GM23338 (cell line): Measurements from ENCODE around the gene PCDHB12. TPM values are rescaled to one million over a fixed set of nuclear protein-coding genes. Genes with fewer than 3 reads are reported as not detected.

ENCODE experiments used
- ATAC-seq: fragments of 200-7000 bp; cut with Tn5 transposase; 3 replicates; pipeline ENCODE4 v1.9.1; 2020
- DNase-seq: peaks from one replicate; pipeline ENCODE4 v3.0.0-alpha.2; 2015; ENCODE audit warnings: low spot score
- H2AFZ ChIP-seq: fragments of 200-600 bp; sonication (generic); 2 replicates; pipeline ENCODE4 v1.8.0; 2016; ENCODE audit warnings: antibody characterized with exemption, mild to moderate bottlenecking, moderate library complexity
- H3F3A ChIP-seq: fragments of 200-600 bp; sonication (generic); replicated peaks from 2 replicates; pipeline ENCODE4 v1.8.0; 2017; ENCODE audit warnings: antibody characterized with exemption, mixed run types, low read depth
- H3K27ac ChIP-seq: fragments of 200-600 bp; sonication (generic); 2 replicates; pipeline ENCODE4 v1.6.1; 2016; ENCODE audit warnings: low read depth
- H3K27me3 ChIP-seq: fragments of 200-600 bp; sonication (generic); 2 replicates; pipeline ENCODE4 v1.8.0; 2016; ENCODE audit warnings: mild to moderate bottlenecking, mixed run types, moderate library complexity; ENCODE audit not compliant: insufficient read depth
- H3K36me3 ChIP-seq: fragments of 200-600 bp; sonication (generic); 2 replicates; pipeline ENCODE4 v1.8.0; 2016; ENCODE audit warnings: mild to moderate bottlenecking; ENCODE audit not compliant: insufficient read depth
- H3K4me1 ChIP-seq: fragments of 200-600 bp; sonication (generic); 2 replicates; pipeline ENCODE4 v1.8.0; 2016; ENCODE audit warnings: mild to moderate bottlenecking, moderate library complexity; ENCODE audit not compliant: insufficient read depth
- H3K4me2 ChIP-seq: fragments of 200-600 bp; sonication (generic); 2 replicates; pipeline ENCODE4 v1.7.1; 2017; ENCODE audit warnings: mixed run types
- H3K4me3 ChIP-seq: fragments of 200-600 bp; sonication (generic); 2 replicates; pipeline ENCODE4 v1.6.1; 2016; ENCODE audit warnings: mixed run types
- H3K79me2 ChIP-seq: fragments of 200-600 bp; sonication (generic); replicated peaks from 2 replicates; pipeline ENCODE4 v1.8.0; 2017; ENCODE audit warnings: mild to moderate bottlenecking; ENCODE audit not compliant: insufficient read depth
- H3K9me2 ChIP-seq: fragments of 200-600 bp; sonication (generic); 2 replicates; pipeline ENCODE4 v1.8.0; 2017; ENCODE audit not compliant: insufficient read depth
- H4K20me1 ChIP-seq: fragments of 200-600 bp; sonication (generic); replicated peaks from 2 replicates; pipeline ENCODE4 v1.8.0; 2017; ENCODE audit warnings: mild to moderate bottlenecking; ENCODE audit not compliant: insufficient read depth
- H3K27ac Mint-ChIP-seq: 2 replicates; pipeline ENCODE4 v1.8.0; 2020; ENCODE audit warnings: inconsistent platforms, mild to moderate bottlenecking, moderate library complexity, mixed read lengths
- H3K27me3 Mint-ChIP-seq: 3 replicates; pipeline ENCODE4 v1.8.0; 2022; ENCODE audit warnings: low read depth, mild to moderate bottlenecking, moderate library complexity, mixed read lengths, inconsistent platforms; ENCODE audit not compliant: insufficient read depth, poor library complexity
- H3K36me3 Mint-ChIP-seq: 3 replicates; pipeline ENCODE4 v1.8.0; 2021; ENCODE audit warnings: low read depth, mild to moderate bottlenecking, inconsistent platforms, moderate library complexity, mixed read lengths
- H3K4me1 Mint-ChIP-seq: 3 replicates; pipeline ENCODE4 v1.8.0; 2020; ENCODE audit warnings: mild to moderate bottlenecking, inconsistent platforms, mixed read lengths
- H3K4me3 Mint-ChIP-seq: 3 replicates; pipeline ENCODE4 v1.8.0; 2021; ENCODE audit warnings: moderate library complexity, mild to moderate bottlenecking, inconsistent platforms, mixed read lengths
- H3K9me3 Mint-ChIP-seq: 3 replicates; pipeline ENCODE4 v1.8.0; 2020; ENCODE audit warnings: moderate library complexity, mild to moderate bottlenecking, inconsistent platforms, mixed read lengths
- CREB1 ChIP-seq: fragments of 250-450 bp; sonication (Bioruptor Pico); IDR thresholded peaks from 2 replicates; pipeline ENCODE4 v1.5.0; 2020; ENCODE audit warnings: low read depth, mild to moderate bottlenecking, moderate library complexity
- EZH2 ChIP-seq: fragments of 200-600 bp; sonication (generic); IDR thresholded peaks from one replicate; pipeline ENCODE4 v1.8.0; 2017; ENCODE audit warnings: antibody characterized with exemption, mild to moderate bottlenecking, low read depth; ENCODE audit not compliant: unreplicated experiment
- EZH2phosphoT487 ChIP-seq: fragments of 200-600 bp; sonication (generic); IDR thresholded peaks from one replicate; pipeline ENCODE4 v1.8.1; 2018; ENCODE audit warnings: antibody characterized with exemption; ENCODE audit not compliant: unreplicated experiment
- JUNB ChIP-seq: IDR thresholded peaks from one replicate; pipeline ENCODE4 v1.6.1; 2016; ENCODE audit warnings: antibody characterized with exemption; ENCODE audit not compliant: unreplicated experiment
- NANOG ChIP-seq: IDR thresholded peaks from 2 replicates; pipeline ENCODE4 v1.6.1; 2016; ENCODE audit warnings: antibody characterized with exemption, borderline replicate concordance
- POLR2AphosphoS5 ChIP-seq: IDR thresholded peaks from 2 replicates; pipeline ENCODE4 v1.6.1; 2016; ENCODE audit warnings: antibody characterized with exemption, low read depth
- STAT1 ChIP-seq: IDR thresholded peaks from one replicate; pipeline ENCODE4 v1.6.1; 2016; ENCODE audit warnings: antibody characterized with exemption; ENCODE audit not compliant: unreplicated experiment
- ZNF114 ChIP-seq: fragments of 250-450 bp; sonication (Bioruptor Pico); IDR thresholded peaks from 2 replicates; pipeline ENCODE4 v1.5.0; 2020; ENCODE audit warnings: mild to moderate bottlenecking, moderate library complexity
- ZNF331 ChIP-seq: fragments of 250-450 bp; sonication (Bioruptor Pico); IDR thresholded peaks from 2 replicates; pipeline ENCODE4 v1.5.0; 2020; ENCODE audit warnings: low read depth, mild to moderate bottlenecking, moderate library complexity
- polyA plus RNA-seq: library from polyadenylated mRNA; unstranded; fragments of >200 nt; fragmentation: Nextera tagmentation; extraction: Ambion mirVana; gene quantifications from 2 replicates; pipeline ENCODE4 v1.2.1, GENCODE V29; 2016
- total RNA-seq: library from RNA; depleted of rRNA; stranded (reverse); fragments of >200 nt; shearing (Covaris generic); gene quantifications from 2 replicates; pipeline ENCODE4 v1.2.3, GENCODE V29; 2014
- TF ChIP-seq, protein P1 (sequence below): IDR thresholded peaks from one replicate; pipeline ENCODE4 v1.6.1; 2018; ENCODE audit warnings: antibody characterized with exemption; ENCODE audit not compliant: unreplicated experiment
- TF ChIP-seq, protein P2 (sequence below): IDR thresholded peaks from 2 replicates; pipeline ENCODE4 v1.6.1; 2016; ENCODE audit warnings: antibody characterized with exemption
- TF ChIP-seq, protein P3 (sequence below), 2 experiments: fragments of 200-600 bp in 1 of 2; sonication (generic) in 1 of 2; conservative IDR thresholded peaks; 2 replicates each; pipeline versions ENCODE4 v1.5.1 to v1.6.1; 2016 to 2017; ENCODE audit warnings: antibody characterized with exemption in 2 of 2, low read depth in 2 of 2, mild to moderate bottlenecking in 2 of 2, moderate library complexity in 1 of 2
- TF ChIP-seq, protein P4 (sequence below): fragments of 250-450 bp; sonication (Bioruptor Pico); IDR thresholded peaks from 2 replicates; pipeline ENCODE4 v1.5.0; 2020; ENCODE audit warnings: mild to moderate bottlenecking, moderate library complexity

Gene PCDHB12
- total and polyA plus RNA-seq, 2 experiments from 2014 or later, result 1.3 to 4.3 TPM

DNA sequence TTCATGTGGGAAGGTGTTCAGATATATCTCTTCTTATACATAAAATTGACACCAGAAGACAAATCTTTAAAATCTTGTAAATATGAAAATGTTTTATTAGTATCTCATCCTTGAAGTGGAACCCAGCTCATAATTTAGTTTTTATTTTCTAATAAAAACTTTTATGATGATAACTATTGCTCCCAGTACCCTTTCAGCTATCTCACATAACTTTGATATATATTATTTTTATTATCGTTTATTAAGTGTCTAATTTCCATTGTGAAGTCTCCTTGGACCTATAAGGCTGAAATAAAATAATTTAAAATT lies 52.7 kb downstream of the PCDHB12 start:
- no peaks in the 10 kb centered on the region for H3K27me3 Mint-ChIP-seq

More for the DNA sequence above, 52.7 kb downstream of the PCDHB12 start:
- TF ChIP-seq NANOG (no peak), POLR2AphosphoS5 (no peak), STAT1 (no peak), ZNF114 (no peak), ZNF331 (CRISPR knock-in tag) (no peak), EZH2phosphoT487 (no peak), EZH2 (no peak), CREB1 (CRISPR knock-in tag) (no peak), JUNB (no peak)
- TF ChIP-seq, protein P1, sequence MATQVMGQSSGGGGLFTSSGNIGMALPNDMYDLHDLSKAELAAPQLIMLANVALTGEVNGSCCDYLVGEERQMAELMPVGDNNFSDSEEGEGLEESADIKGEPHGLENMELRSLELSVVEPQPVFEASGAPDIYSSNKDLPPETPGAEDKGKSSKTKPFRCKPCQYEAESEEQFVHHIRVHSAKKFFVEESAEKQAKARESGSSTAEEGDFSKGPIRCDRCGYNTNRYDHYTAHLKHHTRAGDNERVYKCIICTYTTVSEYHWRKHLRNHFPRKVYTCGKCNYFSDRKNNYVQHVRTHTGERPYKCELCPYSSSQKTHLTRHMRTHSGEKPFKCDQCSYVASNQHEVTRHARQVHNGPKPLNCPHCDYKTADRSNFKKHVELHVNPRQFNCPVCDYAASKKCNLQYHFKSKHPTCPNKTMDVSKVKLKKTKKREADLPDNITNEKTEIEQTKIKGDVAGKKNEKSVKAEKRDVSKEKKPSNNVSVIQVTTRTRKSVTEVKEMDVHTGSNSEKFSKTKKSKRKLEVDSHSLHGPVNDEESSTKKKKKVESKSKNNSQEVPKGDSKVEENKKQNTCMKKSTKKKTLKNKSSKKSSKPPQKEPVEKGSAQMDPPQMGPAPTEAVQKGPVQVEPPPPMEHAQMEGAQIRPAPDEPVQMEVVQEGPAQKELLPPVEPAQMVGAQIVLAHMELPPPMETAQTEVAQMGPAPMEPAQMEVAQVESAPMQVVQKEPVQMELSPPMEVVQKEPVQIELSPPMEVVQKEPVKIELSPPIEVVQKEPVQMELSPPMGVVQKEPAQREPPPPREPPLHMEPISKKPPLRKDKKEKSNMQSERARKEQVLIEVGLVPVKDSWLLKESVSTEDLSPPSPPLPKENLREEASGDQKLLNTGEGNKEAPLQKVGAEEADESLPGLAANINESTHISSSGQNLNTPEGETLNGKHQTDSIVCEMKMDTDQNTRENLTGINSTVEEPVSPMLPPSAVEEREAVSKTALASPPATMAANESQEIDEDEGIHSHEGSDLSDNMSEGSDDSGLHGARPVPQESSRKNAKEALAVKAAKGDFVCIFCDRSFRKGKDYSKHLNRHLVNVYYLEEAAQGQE, result no peak
- TF ChIP-seq, protein P2, sequence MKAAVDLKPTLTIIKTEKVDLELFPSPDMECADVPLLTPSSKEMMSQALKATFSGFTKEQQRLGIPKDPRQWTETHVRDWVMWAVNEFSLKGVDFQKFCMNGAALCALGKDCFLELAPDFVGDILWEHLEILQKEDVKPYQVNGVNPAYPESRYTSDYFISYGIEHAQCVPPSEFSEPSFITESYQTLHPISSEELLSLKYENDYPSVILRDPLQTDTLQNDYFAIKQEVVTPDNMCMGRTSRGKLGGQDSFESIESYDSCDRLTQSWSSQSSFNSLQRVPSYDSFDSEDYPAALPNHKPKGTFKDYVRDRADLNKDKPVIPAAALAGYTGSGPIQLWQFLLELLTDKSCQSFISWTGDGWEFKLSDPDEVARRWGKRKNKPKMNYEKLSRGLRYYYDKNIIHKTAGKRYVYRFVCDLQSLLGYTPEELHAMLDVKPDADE, result no peak
- TF ChIP-seq, protein P3, sequence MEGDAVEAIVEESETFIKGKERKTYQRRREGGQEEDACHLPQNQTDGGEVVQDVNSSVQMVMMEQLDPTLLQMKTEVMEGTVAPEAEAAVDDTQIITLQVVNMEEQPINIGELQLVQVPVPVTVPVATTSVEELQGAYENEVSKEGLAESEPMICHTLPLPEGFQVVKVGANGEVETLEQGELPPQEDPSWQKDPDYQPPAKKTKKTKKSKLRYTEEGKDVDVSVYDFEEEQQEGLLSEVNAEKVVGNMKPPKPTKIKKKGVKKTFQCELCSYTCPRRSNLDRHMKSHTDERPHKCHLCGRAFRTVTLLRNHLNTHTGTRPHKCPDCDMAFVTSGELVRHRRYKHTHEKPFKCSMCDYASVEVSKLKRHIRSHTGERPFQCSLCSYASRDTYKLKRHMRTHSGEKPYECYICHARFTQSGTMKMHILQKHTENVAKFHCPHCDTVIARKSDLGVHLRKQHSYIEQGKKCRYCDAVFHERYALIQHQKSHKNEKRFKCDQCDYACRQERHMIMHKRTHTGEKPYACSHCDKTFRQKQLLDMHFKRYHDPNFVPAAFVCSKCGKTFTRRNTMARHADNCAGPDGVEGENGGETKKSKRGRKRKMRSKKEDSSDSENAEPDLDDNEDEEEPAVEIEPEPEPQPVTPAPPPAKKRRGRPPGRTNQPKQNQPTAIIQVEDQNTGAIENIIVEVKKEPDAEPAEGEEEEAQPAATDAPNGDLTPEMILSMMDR (conservative IDR thresholded peaks at IDR 0.05; ENCODE audit: low read depth in 2 of 2), result no peak
- TF ChIP-seq, protein P4, sequence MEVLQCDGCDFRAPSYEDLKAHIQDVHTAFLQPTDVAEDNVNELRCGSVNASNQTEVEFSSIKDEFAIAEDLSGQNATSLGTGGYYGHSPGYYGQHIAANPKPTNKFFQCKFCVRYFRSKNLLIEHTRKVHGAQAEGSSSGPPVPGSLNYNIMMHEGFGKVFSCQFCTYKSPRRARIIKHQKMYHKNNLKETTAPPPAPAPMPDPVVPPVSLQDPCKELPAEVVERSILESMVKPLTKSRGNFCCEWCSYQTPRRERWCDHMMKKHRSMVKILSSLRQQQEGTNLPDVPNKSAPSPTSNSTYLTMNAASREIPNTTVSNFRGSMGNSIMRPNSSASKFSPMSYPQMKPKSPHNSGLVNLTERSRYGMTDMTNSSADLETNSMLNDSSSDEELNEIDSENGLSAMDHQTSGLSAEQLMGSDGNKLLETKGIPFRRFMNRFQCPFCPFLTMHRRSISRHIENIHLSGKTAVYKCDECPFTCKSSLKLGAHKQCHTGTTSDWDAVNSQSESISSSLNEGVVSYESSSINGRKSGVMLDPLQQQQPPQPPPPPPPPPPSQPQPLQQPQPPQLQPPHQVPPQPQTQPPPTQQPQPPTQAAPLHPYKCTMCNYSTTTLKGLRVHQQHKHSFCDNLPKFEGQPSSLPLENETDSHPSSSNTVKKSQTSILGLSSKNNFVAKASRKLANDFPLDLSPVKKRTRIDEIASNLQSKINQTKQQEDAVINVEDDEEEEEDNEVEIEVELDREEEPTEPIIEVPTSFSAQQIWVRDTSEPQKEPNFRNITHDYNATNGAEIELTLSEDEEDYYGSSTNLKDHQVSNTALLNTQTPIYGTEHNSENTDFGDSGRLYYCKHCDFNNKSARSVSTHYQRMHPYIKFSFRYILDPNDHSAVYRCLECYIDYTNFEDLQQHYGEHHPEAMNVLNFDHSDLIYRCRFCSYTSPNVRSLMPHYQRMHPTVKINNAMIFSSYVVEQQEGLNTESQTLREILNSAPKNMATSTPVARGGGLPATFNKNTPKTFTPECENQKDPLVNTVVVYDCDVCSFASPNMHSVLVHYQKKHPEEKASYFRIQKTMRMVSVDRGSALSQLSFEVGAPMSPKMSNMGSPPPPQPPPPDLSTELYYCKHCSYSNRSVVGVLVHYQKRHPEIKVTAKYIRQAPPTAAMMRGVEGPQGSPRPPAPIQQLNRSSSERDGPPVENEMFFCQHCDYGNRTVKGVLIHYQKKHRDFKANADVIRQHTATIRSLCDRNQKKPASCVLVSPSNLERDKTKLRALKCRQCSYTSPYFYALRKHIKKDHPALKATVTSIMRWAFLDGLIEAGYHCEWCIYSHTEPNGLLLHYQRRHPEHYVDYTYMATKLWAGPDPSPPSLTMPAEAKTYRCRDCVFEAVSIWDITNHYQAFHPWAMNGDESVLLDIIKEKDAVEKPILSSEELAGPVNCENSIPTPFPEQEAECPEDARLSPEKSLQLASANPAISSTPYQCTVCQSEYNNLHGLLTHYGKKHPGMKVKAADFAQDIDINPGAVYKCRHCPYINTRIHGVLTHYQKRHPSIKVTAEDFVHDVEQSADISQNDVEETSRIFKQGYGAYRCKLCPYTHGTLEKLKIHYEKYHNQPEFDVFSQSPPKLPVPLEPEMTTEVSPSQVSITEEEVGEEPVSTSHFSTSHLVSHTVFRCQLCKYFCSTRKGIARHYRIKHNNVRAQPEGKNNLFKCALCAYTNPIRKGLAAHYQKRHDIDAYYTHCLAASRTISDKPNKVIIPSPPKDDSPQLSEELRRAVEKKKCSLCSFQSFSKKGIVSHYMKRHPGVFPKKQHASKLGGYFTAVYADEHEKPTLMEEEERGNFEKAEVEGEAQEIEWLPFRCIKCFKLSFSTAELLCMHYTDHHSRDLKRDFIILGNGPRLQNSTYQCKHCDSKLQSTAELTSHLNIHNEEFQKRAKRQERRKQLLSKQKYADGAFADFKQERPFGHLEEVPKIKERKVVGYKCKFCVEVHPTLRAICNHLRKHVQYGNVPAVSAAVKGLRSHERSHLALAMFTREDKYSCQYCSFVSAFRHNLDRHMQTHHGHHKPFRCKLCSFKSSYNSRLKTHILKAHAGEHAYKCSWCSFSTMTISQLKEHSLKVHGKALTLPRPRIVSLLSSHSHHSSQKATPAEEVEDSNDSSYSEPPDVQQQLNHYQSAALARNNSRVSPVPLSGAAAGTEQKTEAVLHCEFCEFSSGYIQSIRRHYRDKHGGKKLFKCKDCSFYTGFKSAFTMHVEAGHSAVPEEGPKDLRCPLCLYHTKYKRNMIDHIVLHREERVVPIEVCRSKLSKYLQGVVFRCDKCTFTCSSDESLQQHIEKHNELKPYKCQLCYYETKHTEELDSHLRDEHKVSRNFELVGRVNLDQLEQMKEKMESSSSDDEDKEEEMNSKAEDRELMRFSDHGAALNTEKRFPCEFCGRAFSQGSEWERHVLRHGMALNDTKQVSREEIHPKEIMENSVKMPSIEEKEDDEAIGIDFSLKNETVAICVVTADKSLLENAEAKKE (CRISPR knock-in tag), result no peak
- Mint-ChIP-seq H3K36me3 (peaks cover 56% of the 10 kb centered on the region), H3K4me1 (no peaks in the 10 kb centered on the region), H3K27ac (no peak overlapping the region), H3K4me3 (no peak overlapping the region), H3K9me3 (peaks cover 94% of the 10 kb centered on the region)
- no peak overlapping the region for H3K4me3 ChIP-seq
- peaks cover 39% of the 10 kb centered on the region for H3K36me3 ChIP-seq
- ATAC-seq (no peak), DNase-seq (no peak)
- no peak overlapping the region for H3K27ac ChIP-seq
- no peak overlapping the region for H3K4me2 ChIP-seq
- H3F3A ChIP-seq, result no peaks in the 10 kb centered on the region
- H3K4me1 ChIP-seq, result no peaks in the 10 kb centered on the region
- H3K9me2 ChIP-seq, result no peaks in the 10 kb centered on the region
- no peak overlapping the region for H2AFZ ChIP-seq
- H3K27me3 ChIP-seq, result no peaks in the 10 kb centered on the region
- H3K79me2 ChIP-seq, result no peaks in the 10 kb centered on the region
- H4K20me1 ChIP-seq, result no peaks in the 10 kb centered on the region
